Natural killer cell treated with Interleukin-12 subunit alpha and Interleukin-12 subunit beta and Interleukin-15 and Interleukin-18, amount 100 ng/mL, for 72 hours (primary cell): ENCODE data around the gene ZNF597. TPM values are rescaled to one million over a fixed set of nuclear protein-coding genes. Genes with fewer than 3 reads are reported as not detected.
A peak's percentile ranks its signal among the peaks of the same experiment; 100 is the strongest.

ENCODE experiments used
- ATAC-seq, 2 donors: fragments of 150-1000 bp; cut with Tn5 transposase in 1 of 2; sonication (Bioruptor Pico), chemical (Tn5 transposase) in 1 of 2; 2 replicates each; pipeline ENCODE4 v1.10.0; 2021
- DNase-seq: peaks from one replicate; pipeline ENCODE4 v3.0.0; 2022; ENCODE audit warnings: low spot score
- H3K27ac Mint-ChIP-seq, 2 donors: 1 replicate in 1 of 2; 2 replicates in 1 of 2; pipeline ENCODE4 v1.8.0; 2022; ENCODE audit warnings: mixed read lengths in 2 of 2, mild to moderate bottlenecking in 1 of 2, moderate library complexity in 1 of 2
- H3K27me3 Mint-ChIP-seq, 2 donors: 1 replicate in 1 of 2; 2 replicates in 1 of 2; pipeline ENCODE4 v1.8.0; 2022; ENCODE audit warnings: mixed read lengths in 2 of 2
- H3K36me3 Mint-ChIP-seq: one replicate; pipeline ENCODE4 v1.8.0; 2022; ENCODE audit warnings: mixed read lengths
- H3K4me1 Mint-ChIP-seq, 2 donors: 1 replicate in 1 of 2; 2 replicates in 1 of 2; pipeline ENCODE4 v1.8.0; 2022; ENCODE audit warnings: low read depth in 2 of 2, mixed read lengths in 2 of 2, mild to moderate bottlenecking in 1 of 2
- H3K4me3 Mint-ChIP-seq: one replicate; pipeline ENCODE4 v1.8.0; 2022; ENCODE audit warnings: mixed read lengths
- H3K9me3 Mint-ChIP-seq: 2 replicates; pipeline ENCODE4 v1.8.0; 2022; ENCODE audit warnings: mixed read lengths
- total RNA-seq, 2 donors: library from RNA; stranded (reverse); gene quantifications; one replicate each; pipeline ENCODE4 v1.2.3, GENCODE V29; 2022

ZNF597 gene
- total RNA-seq, 2 donors from 2014 or later, result 2.7 to 2.9 TPM

- peak overlapping the region in 1 of 2 donors; percentile 69 for H3K27ac Mint-ChIP-seq
- no peaks in the 10 kb centered on the region for H3K9me3 Mint-ChIP-seq
- no peak overlapping the region for H3K4me3 Mint-ChIP-seq
- H3K4me1 Mint-ChIP-seq, result peaks cover 35 to 64% of the 10 kb centered on the region in 2 donors
- no peaks in the 10 kb centered on the region for H3K27me3 Mint-ChIP-seq
- peaks cover 8% of the 10 kb centered on the region for H3K36me3 Mint-ChIP-seq
- DNase-seq (no peak), ATAC-seq (no peak)
Measured at GRCh38 chr16:3470723-3471122, 27.4 kb upstream of the ZNF597 start.

GRCh38 chr16:3469736-3470135 lies 26.4 kb upstream of the ZNF597 start:
- H3K9me3 Mint-ChIP-seq, result no peaks in the 10 kb centered on the region
- ATAC-seq (no peak), DNase-seq (no peak)
- H3K27ac Mint-ChIP-seq, result no peak overlapping the region
- H3K36me3 Mint-ChIP-seq, result peaks cover 8% of the 10 kb centered on the region
- no peak overlapping the region for H3K4me3 Mint-ChIP-seq
- H3K27me3 Mint-ChIP-seq, result no peaks in the 10 kb centered on the region
- peaks cover 35 to 61% of the 10 kb centered on the region in 2 donors for H3K4me1 Mint-ChIP-seq

- H3K27ac Mint-ChIP-seq, result peak overlapping the region in 1 of 2 donors; percentile 60
Measured at GRCh38 chr16:3468501-3468900, 25.2 kb upstream of the ZNF597 start.

GRCh38 chr16:3467921-3468320 lies 24.6 kb upstream of the ZNF597 start:
- peaks cover 35 to 61% of the 10 kb centered on the region in 2 donors for H3K4me1 Mint-ChIP-seq
- no peak overlapping the region for H3K4me3 Mint-ChIP-seq
- no peaks in the 10 kb centered on the region for H3K9me3 Mint-ChIP-seq
- H3K36me3 Mint-ChIP-seq, result peaks cover 5% of the 10 kb centered on the region
- ATAC-seq (peak in 1 of 2 donors; percentile 6), DNase-seq (no peak)
- H3K27me3 Mint-ChIP-seq, result no peaks in the 10 kb centered on the region
- H3K27ac Mint-ChIP-seq, result peak overlapping the region in 1 of 2 donors; percentile 60

More at GRCh38 chr16:3468501-3468900, 25.2 kb upstream of the ZNF597 start:
- no peaks in the 10 kb centered on the region for H3K27me3 Mint-ChIP-seq
- H3K36me3 Mint-ChIP-seq, result peaks cover 8% of the 10 kb centered on the region
- H3K9me3 Mint-ChIP-seq, result no peaks in the 10 kb centered on the region
- ATAC-seq (no peak), DNase-seq (no peak)
- no peak overlapping the region for H3K4me3 Mint-ChIP-seq
- H3K4me1 Mint-ChIP-seq, result peaks cover 41 to 67% of the 10 kb centered on the region in 2 donors

- Mint-ChIP-seq H3K27ac (peak overlapping the region in 1 of 2 donors; percentile 71), H3K4me1 (peaks cover 34 to 58% of the 10 kb centered on the region in 2 donors)
- no peak for ATAC-seq
Measured at GRCh38 chr16:3467182-3467581, 23.9 kb upstream of the ZNF597 start.

GRCh38 chr16:3465911-3466584 lies 22.7 kb upstream of the ZNF597 start:
- Mint-ChIP-seq H3K27ac (peak overlapping the region; percentile 39 to 71), H3K27me3 (no peaks in the 10 kb centered on the region), H3K4me1 (peaks cover 42 to 59% of the 10 kb centered on the region in 2 donors), H3K36me3 (no peaks in the 10 kb centered on the region), H3K4me3 (no peak overlapping the region), H3K9me3 (no peaks in the 10 kb centered on the region)
- ATAC-seq, result no peak
- no peak for DNase-seq

More at GRCh38 chr16:3467182-3467581, 23.9 kb upstream of the ZNF597 start:
- H3K9me3 Mint-ChIP-seq, result no peaks in the 10 kb centered on the region
- DNase-seq, result no peak
- no peaks in the 10 kb centered on the region for H3K36me3 Mint-ChIP-seq
- no peaks in the 10 kb centered on the region for H3K27me3 Mint-ChIP-seq
- no peak overlapping the region for H3K4me3 Mint-ChIP-seq

GRCh38 chr16:3465301-3465700 lies 22.0 kb upstream of the ZNF597 start:
- Mint-ChIP-seq H3K27me3 (no peaks in the 10 kb centered on the region), H3K4me1 (peaks cover 50 to 62% of the 10 kb centered on the region in 2 donors), H3K36me3 (no peaks in the 10 kb centered on the region), H3K9me3 (no peaks in the 10 kb centered on the region), H3K4me3 (no peak overlapping the region), H3K27ac (no peak overlapping the region)
- DNase-seq (no peak), ATAC-seq (no peak)

- H3K9me3 Mint-ChIP-seq, result no peaks in the 10 kb centered on the region
- peak overlapping the region; percentile 87 for H3K4me3 Mint-ChIP-seq
- peak overlapping the region; percentile 53 to 88 for H3K27ac Mint-ChIP-seq
- H3K27me3 Mint-ChIP-seq, result no peaks in the 10 kb centered on the region
- no peak for ATAC-seq
- peaks cover 51 to 55% of the 10 kb centered on the region in 2 donors for H3K4me1 Mint-ChIP-seq
- DNase-seq, result peak; percentile 68
- H3K36me3 Mint-ChIP-seq, result no peaks in the 10 kb centered on the region
Measured at GRCh38 chr16:3461151-3461550, 17.8 kb upstream of the ZNF597 start.

- Mint-ChIP-seq H3K9me3 (no peaks in the 10 kb centered on the region), H3K4me1 (peaks cover 54 to 55% of the 10 kb centered on the region in 2 donors), H3K4me3 (peak overlapping the region; percentile 87), H3K27ac (peak overlapping the region; percentile 53 to 88), H3K27me3 (no peaks in the 10 kb centered on the region), H3K36me3 (no peaks in the 10 kb centered on the region)
- DNase-seq, result no peak
- ATAC-seq, result no peak
Measured at GRCh38 chr16:3460585-3460984, 17.3 kb upstream of the ZNF597 start.

GRCh38 chr16:3460121-3460520 lies 16.8 kb upstream of the ZNF597 start:
- Mint-ChIP-seq H3K36me3 (no peaks in the 10 kb centered on the region), H3K9me3 (no peaks in the 10 kb centered on the region), H3K27ac (peak overlapping the region; percentile 91 to 93), H3K27me3 (no peaks in the 10 kb centered on the region), H3K4me3 (peak overlapping the region; percentile 87), H3K4me1 (peaks cover 50 to 54% of the 10 kb centered on the region in 2 donors)
- ATAC-seq (no peak), DNase-seq (no peak)

GRCh38 chr16:3459401-3460090 lies 16.2 kb upstream of the ZNF597 start:
- peak overlapping the region; percentile 87 for H3K4me3 Mint-ChIP-seq
- no peaks in the 10 kb centered on the region for H3K27me3 Mint-ChIP-seq
- H3K4me1 Mint-ChIP-seq, result peaks cover 50 to 53% of the 10 kb centered on the region in 2 donors
- DNase-seq, result no peak
- H3K9me3 Mint-ChIP-seq, result no peaks in the 10 kb centered on the region
- ATAC-seq, result no peak
- peak overlapping the region; percentile 91 to 93 for H3K27ac Mint-ChIP-seq
- no peaks in the 10 kb centered on the region for H3K36me3 Mint-ChIP-seq

- no peak for ATAC-seq
- Mint-ChIP-seq H3K36me3 (no peaks in the 10 kb centered on the region), H3K27ac (peak overlapping the region; percentile 91 to 93), H3K27me3 (no peaks in the 10 kb centered on the region), H3K4me3 (peak overlapping the region; percentile 87), H3K9me3 (no peaks in the 10 kb centered on the region), H3K4me1 (peaks cover 46 to 47% of the 10 kb centered on the region in 2 donors)
- no peak for DNase-seq
Measured at GRCh38 chr16:3458852-3459361, 15.6 kb upstream of the ZNF597 start.

- Mint-ChIP-seq H3K4me1 (peaks cover 43 to 47% of the 10 kb centered on the region in 2 donors), H3K27me3 (no peaks in the 10 kb centered on the region), H3K9me3 (no peaks in the 10 kb centered on the region), H3K27ac (peak overlapping the region; percentile 91 to 93), H3K36me3 (no peaks in the 10 kb centered on the region), H3K4me3 (peak overlapping the region; percentile 87)
- no peak for DNase-seq
- peak; percentile 0 to 22 for ATAC-seq
Measured at GRCh38 chr16:3458278-3458851, 15.1 kb upstream of the ZNF597 start.
